Fibroblast of villous mesenchyme (primary cell): ENCODE measurements around the gene MAGEB17. TPM values are rescaled to one million over a fixed set of nuclear protein-coding genes. Genes with fewer than 3 reads are reported as not detected.
"Not testable (repeated sequence)": the region's sequence is repeated elsewhere in the genome, so short reads cannot be mapped to it uniquely, and the experiment has no call there.

Experiments used
- DNase-seq: peaks from one replicate; pipeline ENCODE4 v3.0.0-alpha.2; 2010; ENCODE audit warnings: low read depth
- H3K4me3 ChIP-seq: 2 replicates; pipeline ENCODE4 v1.5.1; 2011; ENCODE audit warnings: low read depth, mild to moderate bottlenecking, low read length
- CTCF ChIP-seq: IDR thresholded peaks from 2 replicates; pipeline ENCODE4 v1.5.1; 2012; ENCODE audit warnings: low read depth, mild to moderate bottlenecking, low read length; ENCODE audit not compliant: insufficient read depth
- total RNA-seq: library from RNA; depleted of rRNA; stranded (reverse); fragments of >200 nt; gene quantifications from 2 replicates; pipeline ENCODE4 v1.2.3, GENCODE V29; 2012

Gene MAGEB17
- total RNA-seq, 1 donor = not detected

- DNase-seq = no peak
- TF ChIP-seq CTCF = no peak
- no peak overlapping the region for H3K4me3 ChIP-seq
Observed at GRCh38 chrX:16155581-16156096, 11.6 kb upstream of the MAGEB17 start.

- TF ChIP-seq CTCF = no peak
- no peak for DNase-seq
- H3K4me3 ChIP-seq = no peak overlapping the region
Observed at GRCh38 chrX:16156692-16157331, 10.5 kb upstream of the MAGEB17 start.

- no peak for TF ChIP-seq CTCF
- peak; percentile 25 for DNase-seq
- no peak overlapping the region for H3K4me3 ChIP-seq
Observed at GRCh38 chrX:16160729-16161128, 6.6 kb upstream of the MAGEB17 start.

GRCh38 chrX:16161173-16161572 lies 6.1 kb upstream of the MAGEB17 start:
- DNase-seq, H3K4me3 ChIP-seq: not testable (repeated sequence)

GRCh38 chrX:16162391-16162790 lies 4.9 kb upstream of the MAGEB17 start:
- no peak for DNase-seq
- H3K4me3 ChIP-seq = no peak overlapping the region
- TF ChIP-seq CTCF = no peak

GRCh38 chrX:16164748-16165147 lies 2.5 kb upstream of the MAGEB17 start:
- TF ChIP-seq CTCF = no peak
- no peak overlapping the region for H3K4me3 ChIP-seq
- no peak for DNase-seq

- no peak overlapping the region for H3K4me3 ChIP-seq
- no peak for TF ChIP-seq CTCF
- DNase-seq = no peak
Observed at GRCh38 chrX:16171039-16171438, 3.8 kb downstream of the MAGEB17 start.
